Limb (tissue), 2 donors: ENCODE measurements around the gene SPDYE16.
"Not testable (repeated sequence)": the region's sequence is repeated elsewhere in the genome, so short reads cannot be mapped to it uniquely, and the experiment has no call there.

Experiments
- DNase-seq, 2 donors: peaks; one replicate each; pipeline ENCODE4 v3.0.0-alpha.2; 2016; ENCODE audit errors: extremely low spot score in 2 of 2

The SPDYE16 gene

GRCh38 chr7:76549025-76549854, 6.1 kb upstream of the SPDYE16 start:
- DNase-seq: peak; percentile 83 to 84

GRCh38 chr7:76531643-76532042, 11.5 kb downstream of the SPDYE16 start:
- DNase-seq: not testable (repeated sequence)

- not testable (repeated sequence) for DNase-seq
These were observed 16.9 kb downstream of the SPDYE16 start for GRCh38 chr7:76526183-76526582.

GRCh38 chr7:76516932-76517331, 26.2 kb downstream of the SPDYE16 start:
- not testable (repeated sequence) for DNase-seq

- peak in 1 of 2 donors; percentile 2 for DNase-seq
These were observed 27.1 kb downstream of the SPDYE16 start for GRCh38 chr7:76515999-76516443.

- DNase-seq: peak in 1 of 2 donors; percentile 32
These were observed 27.9 kb downstream of the SPDYE16 start for GRCh38 chr7:76514926-76515771.

- peak in 1 of 2 donors; percentile 8 for DNase-seq
These were observed 29.0 kb downstream of the SPDYE16 start for GRCh38 chr7:76513817-76514799.

- DNase-seq: peak in 1 of 2 donors; percentile 27
These were observed 29.9 kb downstream of the SPDYE16 start for GRCh38 chr7:76512941-76513816.

GRCh38 chr7:76511911-76512885, 30.9 kb downstream of the SPDYE16 start:
- peak in 1 of 2 donors; percentile 13 for DNase-seq

GRCh38 chr7:76511200-76511910, 31.7 kb downstream of the SPDYE16 start:
- DNase-seq: peak in 1 of 2 donors; percentile 21

GRCh38 chr7:76509931-76510877, 32.9 kb downstream of the SPDYE16 start, which contains the start of gene UPK3B:
UPK3B (plus strand) TSS chr7:76510552; CDS start chr7:76510653, 101 bp downstream.
- peak; percentile 5 to 36 for DNase-seq

GRCh38 chr7:76507723-76508406, 35.2 kb downstream of the SPDYE16 start:
- peak in 1 of 2 donors; percentile 1 for DNase-seq

GRCh38 chr7:76506643-76507042, 36.5 kb downstream of the SPDYE16 start:
- DNase-seq: not testable (repeated sequence)

- DNase-seq: no peak
These were observed 37.0 kb downstream of the SPDYE16 start for GRCh38 chr7:76506081-76506440.

GRCh38 chr7:76505168-76506080, 37.7 kb downstream of the SPDYE16 start:
- peak in 1 of 2 donors; percentile 17 for DNase-seq
